SKM-1 treated with dmso at 0.1 percent for 144 hours (cell line): ENCODE results near the gene IFT88.

Experiments used
- DNase-seq: peaks from one replicate; lab custom pipeline; 2025; ENCODE audit not compliant: unreplicated experiment; lab: John Stamatoyannopoulos, UW

Gene IFT88

GRCh38 chr13:20713014-20713376 is 146.0 kb downstream of the IFT88 start:
- no peak for DNase-seq

DNA sequence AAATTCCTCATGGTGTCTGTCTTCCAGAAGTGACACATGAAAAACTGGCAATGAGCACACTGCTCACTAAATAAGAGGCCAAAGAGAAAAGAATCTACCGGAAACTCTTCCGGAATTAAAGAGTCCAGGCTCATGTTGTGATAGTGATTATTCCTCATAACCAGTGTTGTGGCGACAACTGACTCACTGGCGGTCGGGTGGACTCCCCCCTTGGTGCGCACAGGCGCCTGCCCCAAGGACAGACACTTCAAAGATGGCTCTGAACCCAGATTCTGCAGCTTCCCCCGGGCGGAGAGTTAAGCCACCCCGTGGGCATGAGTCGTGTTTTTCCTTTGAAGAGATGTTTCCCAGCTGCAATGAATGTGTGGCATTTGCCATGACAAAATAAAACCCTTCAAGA is 146.8 kb downstream of the IFT88 start:
- no peak for DNase-seq

DNA sequence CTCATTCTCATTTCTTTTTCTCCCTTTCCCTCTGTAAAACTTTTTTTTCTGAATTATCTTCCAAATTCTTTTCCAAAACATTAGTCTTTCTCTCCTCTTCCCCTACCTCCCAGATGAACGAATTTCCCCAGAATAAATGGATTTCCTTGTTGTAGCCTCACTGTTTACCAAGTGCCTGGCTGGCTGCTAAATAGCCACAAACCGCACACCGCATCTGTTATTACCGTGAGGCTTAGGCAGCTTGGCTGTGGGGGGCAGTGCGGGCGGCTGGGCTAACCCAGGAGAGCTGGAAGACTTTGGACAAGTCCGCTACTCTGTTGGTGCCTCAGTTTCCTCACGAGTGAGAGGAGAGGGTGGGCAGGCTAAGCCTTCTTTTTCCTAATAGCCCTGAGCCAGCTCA is 147.2 kb downstream of the IFT88 start:
- no peak for DNase-seq

GRCh38 chr13:20714563-20715329 is 147.8 kb downstream of the IFT88 start:
- no peak for DNase-seq

DNA sequence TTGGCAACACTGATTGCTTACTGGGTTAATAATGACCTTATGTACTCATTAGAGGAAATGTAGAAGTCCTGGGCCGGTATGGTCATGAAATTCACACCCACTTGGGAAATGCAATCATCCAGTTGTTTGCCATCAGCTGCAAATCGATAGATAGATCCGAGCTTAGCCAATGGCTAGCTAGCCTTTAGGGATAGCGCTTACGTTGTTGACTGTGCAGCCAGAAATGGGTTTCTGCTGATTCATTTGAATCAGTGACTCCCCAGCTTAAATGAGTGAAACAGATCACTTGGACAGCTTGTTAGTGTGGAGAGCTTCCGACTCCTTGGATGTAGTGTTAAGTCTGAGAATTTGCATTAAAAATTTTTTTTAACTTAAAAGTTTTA is 148.4 kb downstream of the IFT88 start:
- no peak for DNase-seq

DNA sequence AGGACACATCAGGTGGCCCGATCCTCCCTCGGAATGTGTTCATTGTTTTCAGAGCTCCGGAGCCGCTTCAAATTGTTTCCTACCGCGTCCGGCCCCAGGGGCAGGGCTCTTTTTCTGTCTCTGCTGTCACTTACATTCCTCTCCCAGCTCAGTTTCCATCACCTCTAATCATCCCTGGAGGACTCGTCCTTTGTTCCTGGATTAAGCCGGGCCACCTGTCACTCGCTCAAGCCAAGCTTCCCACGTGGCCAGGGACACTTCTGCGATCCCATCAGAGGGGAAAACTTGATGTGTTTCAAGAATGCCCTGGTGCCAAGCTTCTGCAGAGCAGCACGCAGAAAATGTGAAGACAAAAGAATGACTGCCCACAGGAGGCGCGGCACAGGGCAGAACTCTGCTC is 150.0 kb downstream of the IFT88 start:
- DNase-seq: no peak

GRCh38 chr13:20717581-20718542 is 150.9 kb downstream of the IFT88 start:
- no peak for DNase-seq

DNA sequence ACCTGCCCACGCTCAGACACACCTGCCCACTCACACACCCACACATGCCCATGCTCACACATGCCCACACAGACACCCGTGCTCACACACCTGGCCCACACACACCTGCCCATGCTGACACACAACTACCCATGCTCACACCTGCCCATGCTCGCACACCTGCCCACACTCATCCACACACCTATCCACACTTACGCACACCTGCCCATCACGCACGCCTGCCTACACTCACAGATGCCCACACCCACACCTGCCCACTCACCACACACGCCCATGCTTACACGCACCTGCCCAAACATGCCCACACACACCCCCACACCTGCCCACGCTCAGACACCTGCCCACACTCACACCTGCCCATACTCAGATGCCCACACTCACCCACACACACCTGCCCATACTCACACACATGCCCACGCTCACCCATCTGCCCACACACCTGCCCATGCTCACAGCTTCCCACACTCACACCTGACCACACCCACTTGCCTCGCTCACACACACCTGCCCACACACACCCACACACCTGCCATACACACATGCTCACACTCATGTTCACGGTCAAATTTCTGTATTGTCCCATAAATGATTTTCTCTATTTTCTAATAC is 152.1 kb downstream of the IFT88 start:
- no peak for DNase-seq

DNA sequence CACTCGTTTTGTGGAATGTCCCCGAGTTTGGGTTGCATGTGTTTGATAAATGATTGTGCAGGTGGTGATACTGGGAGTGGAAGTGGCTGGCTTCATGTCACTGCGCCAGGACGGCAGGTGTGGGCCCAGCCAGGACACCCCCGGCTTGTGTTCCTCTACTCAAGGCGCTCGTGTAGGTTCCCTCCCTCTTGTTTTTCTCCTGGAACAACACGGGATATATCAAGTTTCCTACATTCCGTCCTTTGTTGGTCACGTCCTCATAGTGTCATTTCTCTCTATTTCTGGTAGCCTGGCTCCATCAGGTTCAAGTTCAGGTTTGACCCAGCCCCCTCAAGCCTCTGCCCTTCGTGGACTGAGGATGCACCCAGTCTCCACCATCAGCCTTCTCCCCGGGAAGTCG is 152.8 kb downstream of the IFT88 start:
- no peak for DNase-seq

- no peak for DNase-seq
Observed at GRCh38 chr13:20720499-20720898, 153.5 kb downstream of the IFT88 start.

- no peak for DNase-seq
Observed at GRCh38 chr13:20721058-20721453, 154.1 kb downstream of the IFT88 start.

- DNase-seq: no peak
Observed at GRCh38 chr13:20721454-20722357, 154.7 kb downstream of the IFT88 start.

- DNase-seq: no peak
Observed at GRCh38 chr13:20727856-20728255, 160.9 kb downstream of the IFT88 start.

DNA sequence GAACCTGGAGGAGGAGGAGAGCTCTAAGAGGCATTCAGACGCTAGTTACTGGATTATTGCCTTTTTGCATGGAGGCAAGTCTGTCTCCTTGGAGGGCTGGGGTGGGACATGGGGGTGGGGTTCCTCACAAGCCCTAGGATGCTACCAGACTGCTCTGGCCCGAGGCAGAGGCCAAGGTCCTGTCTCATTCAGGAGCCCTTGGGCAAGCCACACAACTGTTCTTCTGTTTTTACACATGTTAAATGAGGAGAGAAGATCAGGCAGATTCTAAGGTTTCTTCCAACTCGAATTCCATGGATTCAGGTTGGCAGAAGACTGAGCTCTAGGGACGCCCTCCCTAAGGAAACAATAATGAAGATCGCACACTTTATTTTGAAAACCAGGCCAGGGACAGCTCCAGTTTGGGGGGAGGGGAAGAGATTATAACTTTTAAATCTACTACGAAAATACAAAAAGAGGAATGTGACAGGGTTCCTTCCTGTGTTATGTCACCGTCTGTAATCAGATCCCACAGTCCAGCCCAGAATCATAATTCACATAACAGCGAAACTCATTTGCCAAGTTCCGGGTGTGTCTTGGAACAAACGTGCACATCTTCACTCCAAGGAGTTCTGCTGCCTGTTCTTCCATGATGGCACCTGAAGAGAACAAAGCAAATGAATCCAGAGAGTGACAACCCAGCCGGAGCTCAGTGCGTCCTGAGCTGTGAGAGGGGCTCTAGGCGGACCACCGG is 161.8 kb downstream of the IFT88 start:
- no peak for DNase-seq

DNA sequence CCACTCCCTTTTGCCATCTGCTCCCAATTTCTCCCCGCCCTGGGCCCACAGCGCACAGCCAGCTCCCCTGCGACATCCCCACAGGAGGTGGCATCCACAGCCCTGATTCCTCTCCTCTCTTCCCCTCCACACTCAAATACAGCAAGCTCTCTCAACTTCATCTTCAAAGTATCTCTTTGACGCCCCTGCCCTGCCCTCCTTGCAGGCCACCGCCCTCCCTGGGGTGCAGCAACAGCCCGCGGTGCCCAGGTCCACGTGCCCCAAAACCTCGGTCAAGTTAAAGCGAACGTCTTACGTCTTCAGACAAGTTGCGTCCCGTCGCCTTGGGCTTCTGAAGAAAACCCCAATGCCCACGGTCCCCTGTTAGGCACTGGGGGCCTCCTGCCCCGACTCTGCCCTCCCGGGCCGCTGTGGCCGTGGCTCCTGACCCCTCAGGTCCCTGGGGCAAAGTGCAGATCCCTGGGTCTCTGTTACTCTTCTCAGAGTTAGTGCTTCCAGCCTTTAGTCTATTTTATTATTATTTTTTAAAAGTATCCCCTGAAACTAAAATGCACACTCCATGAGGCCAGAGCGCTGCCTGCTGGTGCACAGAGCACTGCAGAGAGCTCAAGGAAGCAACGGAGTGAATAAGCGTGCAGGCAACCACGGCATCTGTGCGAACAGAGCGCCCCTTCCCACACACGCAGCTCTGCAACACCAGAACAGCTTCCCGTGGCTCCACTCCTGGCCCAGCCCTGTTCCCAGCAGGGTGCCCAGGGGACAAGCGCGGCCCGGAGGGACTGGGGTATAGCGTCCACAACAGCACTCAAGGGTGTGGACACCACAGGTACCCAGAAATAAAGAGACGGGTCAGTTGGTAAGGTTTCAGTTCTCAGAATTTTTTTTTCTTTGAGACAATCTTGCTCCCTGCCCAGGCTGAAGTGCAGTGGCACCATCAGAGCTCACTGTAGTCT is 163.0 kb downstream of the IFT88 start:
- DNase-seq: no peak

- no peak for DNase-seq
Observed at GRCh38 chr13:20738616-20739015, 171.7 kb downstream of the IFT88 start.

DNA sequence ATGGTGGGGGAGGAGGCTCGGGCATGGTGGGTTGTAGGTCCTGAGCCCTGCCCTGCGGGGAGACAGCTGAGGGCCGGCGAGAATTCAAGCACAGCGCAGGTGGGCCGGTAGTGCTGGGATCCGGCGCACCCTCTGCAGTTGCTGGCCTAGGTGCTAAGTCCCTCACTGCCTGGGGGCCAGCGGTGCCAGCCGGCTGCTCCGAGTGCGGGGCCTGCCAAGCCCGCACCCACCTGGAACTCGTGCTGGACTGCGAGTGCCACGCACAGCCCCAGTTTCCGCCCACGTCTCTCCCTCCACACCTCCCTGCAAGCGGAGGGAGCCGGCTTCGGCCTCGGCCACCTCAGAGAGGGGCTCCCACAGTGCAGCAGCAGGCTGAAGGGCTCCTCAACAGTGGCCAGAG is 173.1 kb downstream of the IFT88 start:
- DNase-seq: no peak
